GM12874 (cell line): ENCODE results near the gene BCAP31.
A peak's percentile ranks its signal among the peaks of the same experiment; 100 is the strongest.

ENCODE experiments used
- TF ChIP-seq, protein P1 (sequence below): IDR thresholded peaks from 2 replicates; pipeline ENCODE4 v1.5.1; 2011; ENCODE audit warnings: low read depth, mild to moderate bottlenecking, control low read depth, low read length, moderate library complexity; ENCODE audit not compliant: insufficient read depth

Gene BCAP31

DNA sequence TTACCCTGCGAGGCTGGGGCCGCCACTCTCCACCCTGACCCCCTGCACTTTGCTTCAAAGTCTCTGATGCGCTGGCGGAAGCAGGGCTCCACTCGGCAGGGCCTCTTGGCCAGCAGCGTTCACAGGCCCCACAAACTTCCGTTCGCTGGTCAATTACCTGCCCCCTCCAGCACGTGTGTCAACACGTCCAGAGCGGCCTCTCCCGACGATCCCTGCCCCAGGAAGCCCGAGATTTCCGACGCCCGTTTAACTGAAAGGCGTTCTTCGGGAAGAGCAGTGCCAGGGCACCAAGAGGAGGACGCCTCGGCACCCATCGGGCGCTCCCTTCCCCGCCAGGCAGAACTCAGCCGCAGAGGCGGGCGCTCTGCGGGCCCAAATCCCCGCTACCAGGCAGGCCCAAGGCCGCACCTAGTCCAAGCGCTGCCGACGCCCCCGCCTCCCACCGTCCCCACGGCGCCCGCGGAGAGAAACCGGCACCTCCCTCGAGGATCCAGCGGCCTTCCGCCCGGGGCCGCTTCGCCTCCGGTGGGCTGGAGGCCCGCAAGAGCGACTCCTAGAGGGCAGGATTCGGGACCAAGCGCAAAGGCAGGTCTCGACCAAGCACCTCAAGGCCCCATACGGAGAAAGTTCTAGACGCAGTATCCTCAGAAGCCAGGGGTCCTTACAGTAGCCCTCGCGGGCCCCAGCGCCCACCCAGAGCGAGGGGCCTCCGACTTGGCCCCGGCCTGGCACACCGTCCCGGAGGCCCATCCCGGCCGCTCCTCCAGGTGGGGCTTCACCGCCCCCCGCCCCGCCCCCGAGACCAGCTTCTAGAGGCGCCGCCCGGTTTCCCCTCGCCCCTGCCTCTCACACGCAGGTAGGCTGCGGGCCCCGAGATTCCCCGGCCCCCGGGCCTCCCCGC is 586 bp downstream of the BCAP31 start:
- TF ChIP-seq, protein P1, sequence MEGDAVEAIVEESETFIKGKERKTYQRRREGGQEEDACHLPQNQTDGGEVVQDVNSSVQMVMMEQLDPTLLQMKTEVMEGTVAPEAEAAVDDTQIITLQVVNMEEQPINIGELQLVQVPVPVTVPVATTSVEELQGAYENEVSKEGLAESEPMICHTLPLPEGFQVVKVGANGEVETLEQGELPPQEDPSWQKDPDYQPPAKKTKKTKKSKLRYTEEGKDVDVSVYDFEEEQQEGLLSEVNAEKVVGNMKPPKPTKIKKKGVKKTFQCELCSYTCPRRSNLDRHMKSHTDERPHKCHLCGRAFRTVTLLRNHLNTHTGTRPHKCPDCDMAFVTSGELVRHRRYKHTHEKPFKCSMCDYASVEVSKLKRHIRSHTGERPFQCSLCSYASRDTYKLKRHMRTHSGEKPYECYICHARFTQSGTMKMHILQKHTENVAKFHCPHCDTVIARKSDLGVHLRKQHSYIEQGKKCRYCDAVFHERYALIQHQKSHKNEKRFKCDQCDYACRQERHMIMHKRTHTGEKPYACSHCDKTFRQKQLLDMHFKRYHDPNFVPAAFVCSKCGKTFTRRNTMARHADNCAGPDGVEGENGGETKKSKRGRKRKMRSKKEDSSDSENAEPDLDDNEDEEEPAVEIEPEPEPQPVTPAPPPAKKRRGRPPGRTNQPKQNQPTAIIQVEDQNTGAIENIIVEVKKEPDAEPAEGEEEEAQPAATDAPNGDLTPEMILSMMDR = peak; percentile 60

DNA sequence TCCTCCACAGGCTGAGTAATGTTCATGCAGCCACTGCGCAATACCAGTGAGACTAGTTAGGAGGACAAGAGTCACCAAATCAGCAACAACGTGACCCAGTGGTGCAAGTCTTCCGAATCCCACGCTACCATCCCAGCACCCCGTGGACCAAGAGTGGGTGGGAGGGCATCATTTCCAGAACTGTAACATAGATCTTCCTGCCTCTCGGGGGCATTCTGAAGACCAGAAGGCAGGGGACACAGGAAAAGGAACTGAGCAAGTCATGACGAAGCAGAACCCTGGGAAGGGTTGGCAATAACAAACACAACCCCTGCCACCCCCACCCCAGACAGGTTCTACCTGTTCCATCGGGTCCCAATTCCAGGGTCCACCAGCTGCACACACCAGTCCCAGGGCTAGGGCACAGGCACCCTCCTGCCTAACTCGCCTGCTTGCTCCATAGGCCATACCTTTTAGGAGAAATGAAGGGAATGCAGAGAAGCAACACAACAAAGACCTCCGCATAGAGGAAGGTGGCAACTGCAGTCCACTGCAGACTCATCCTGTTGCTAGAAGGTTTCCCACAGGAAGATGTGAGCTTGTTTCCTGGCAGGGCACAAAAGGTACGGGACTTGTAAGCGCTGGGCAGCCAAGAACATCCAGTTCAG is 1.4 kb downstream of the BCAP31 start:
- TF ChIP-seq, protein P1 = no peak

DNA sequence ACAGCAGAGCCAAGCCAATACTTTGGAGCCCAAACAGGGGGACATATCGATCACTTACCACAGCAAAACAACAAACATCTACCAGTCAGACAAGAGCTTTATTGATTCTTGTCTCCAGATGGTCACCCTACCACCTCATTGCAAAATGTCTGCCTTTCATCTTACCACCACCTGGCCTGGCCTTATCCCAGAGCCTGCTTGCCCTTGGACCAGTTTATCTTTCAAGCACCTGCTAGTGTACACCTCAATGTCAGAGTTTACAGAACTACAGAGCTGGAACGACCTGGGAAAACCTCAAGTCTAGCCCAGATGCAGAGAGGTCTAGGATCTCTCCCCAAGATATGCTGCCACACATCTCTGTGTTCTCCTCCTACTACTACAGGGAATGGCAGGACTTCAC is 4.5 kb downstream of the BCAP31 start:
- TF ChIP-seq, protein P1 = no peak

DNA sequence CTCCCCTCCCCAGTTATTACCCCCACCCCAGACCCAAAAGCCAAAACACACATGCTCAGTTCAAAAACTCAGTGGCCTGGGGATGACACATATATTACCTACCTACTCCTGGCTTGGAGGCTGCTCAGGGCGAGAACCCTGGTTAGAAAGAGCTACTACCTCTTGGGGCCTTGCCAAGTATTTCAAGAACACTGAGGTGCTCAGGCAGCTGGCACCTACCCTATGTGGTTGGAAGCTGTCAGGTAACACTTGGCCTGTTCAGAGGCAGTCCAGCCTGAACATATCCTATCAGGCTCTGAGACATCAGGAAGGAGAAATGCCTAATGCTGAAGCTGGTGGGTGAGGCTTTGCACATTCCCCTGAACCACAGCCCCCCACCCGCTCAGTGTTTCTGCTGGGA is 4.9 kb downstream of the BCAP31 start:
- TF ChIP-seq, protein P1 = no peak

DNA sequence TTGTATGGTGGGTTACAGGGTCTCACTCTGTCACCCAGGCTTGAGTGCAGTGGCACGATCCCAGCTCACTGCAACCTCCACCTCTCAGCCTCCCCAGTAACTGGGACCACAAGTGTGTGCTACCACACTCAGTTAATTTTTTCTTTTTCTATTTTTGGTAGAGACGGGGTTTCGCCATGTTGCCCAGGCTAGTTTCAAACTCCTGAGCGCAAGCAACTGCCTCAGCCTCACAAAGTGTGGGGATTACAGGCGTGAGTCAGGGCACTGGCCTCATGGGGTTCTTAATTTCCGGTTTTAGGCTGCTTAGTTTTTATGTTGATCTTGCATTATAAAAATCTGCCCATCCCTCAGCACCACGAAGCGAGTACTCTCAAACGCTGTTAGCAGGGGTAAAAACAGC is 6.7 kb downstream of the BCAP31 start:
- TF ChIP-seq, protein P1 = no peak

DNA sequence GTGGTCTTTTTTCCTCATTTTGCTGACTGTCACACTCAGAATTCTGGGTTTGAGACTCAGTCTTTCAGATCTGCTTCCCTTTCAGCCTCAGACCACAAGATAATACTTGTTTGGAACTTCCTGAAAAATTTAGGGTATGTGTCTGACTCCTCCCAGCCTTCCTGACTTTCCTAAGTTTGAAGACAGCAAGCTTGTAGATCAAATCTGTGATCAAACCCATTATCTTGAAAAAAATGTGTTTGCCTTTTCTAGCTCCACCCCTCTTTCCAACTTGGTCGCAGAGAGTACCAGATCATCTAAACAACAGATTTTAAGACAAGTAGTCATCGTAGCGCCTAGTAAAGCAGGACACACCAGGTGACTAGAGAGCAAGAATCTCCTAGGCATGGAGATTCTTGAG is 9.9 kb downstream of the BCAP31 start:
- TF ChIP-seq, protein P1 = no peak

DNA sequence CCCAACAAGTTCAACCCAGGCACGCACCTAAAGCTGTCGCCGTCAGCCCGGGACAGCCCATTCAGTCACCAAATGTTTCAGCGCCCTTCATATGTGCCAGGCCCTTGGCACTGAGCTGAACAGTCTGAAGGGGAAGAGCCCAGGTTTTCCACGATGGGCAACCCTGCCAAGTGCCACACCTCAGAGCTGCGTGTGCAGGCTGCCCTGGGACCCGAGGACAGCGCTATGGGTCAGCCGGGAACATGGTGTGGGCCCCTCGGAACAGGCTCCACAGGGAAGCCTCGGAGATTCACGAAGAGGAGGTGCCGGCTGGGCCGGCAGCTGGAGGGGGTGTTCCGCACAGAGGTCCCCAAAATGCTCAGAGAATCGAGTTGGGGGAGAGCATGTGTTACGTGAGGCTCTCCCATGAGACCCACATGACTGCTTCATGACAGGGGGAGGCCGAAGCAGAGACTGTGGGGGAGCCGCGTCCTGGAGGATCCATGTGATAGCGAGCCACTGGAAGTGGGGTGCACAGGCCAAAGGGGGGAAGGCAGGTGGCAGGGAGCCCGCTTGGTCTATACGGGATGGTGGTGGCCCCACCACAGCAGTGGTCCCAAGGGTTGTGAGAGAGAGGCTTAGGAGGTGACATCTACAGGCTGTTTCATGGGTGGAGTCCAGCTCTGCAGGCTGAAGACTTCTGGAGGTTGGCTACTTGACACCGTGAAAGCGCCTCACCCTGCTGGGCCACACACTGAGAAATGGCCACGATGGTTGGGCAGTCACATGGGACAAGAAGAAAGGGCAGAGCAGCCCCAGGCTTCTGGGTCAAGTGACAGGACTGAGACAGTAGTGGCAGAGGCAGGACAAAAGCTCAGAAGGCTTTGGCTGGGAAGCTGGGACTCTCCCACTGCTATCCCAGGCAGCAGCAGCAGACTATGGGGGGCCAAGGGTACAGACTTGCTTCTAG is 14.2 kb downstream of the BCAP31 start:
- TF ChIP-seq, protein P1 = no peak
